GM21786 (cell line): ENCODE measurements around the gene GPRC5C.

Experiments
- ATAC-seq: cut with Tn5 transposase; IDR thresholded peaks from one replicate; pipeline ENCODE4 v1.9.1; 2021; ENCODE audit not compliant: unreplicated experiment

GPRC5C gene

GRCh38 chr17:74430706-74431567 is 951 bp upstream of the GPRC5C start:
- ATAC-seq = peak; percentile 46

GRCh38 chr17:74432424-74432690 is 469 bp downstream of the GPRC5C start:
- no peak for ATAC-seq

- ATAC-seq = no peak
Measured at GRCh38 chr17:74432766-74433391, 991 bp downstream of the GPRC5C start.

- no peak for ATAC-seq
Measured at GRCh38 chr17:74433421-74434121, 1.7 kb downstream of the GPRC5C start.

GRCh38 chr17:74435775-74436359 is 4.0 kb downstream of the GPRC5C start:
- ATAC-seq = no peak

- no peak for ATAC-seq
Measured at GRCh38 chr17:74437702-74438101, 5.8 kb downstream of the GPRC5C start.

- no peak for ATAC-seq
Measured at GRCh38 chr17:74439691-74440567, 8.0 kb downstream of the GPRC5C start.

- no peak for ATAC-seq
Measured at GRCh38 chr17:74441537-74441936, 9.6 kb downstream of the GPRC5C start.

GRCh38 chr17:74442291-74442669 is 10.4 kb downstream of the GPRC5C start:
- ATAC-seq = no peak

GRCh38 chr17:74442670-74443515 is 11.0 kb downstream of the GPRC5C start:
- no peak for ATAC-seq

GRCh38 chr17:74443516-74444296 is 11.8 kb downstream of the GPRC5C start:
- no peak for ATAC-seq

- ATAC-seq = no peak
Measured at GRCh38 chr17:74444406-74444805, 12.5 kb downstream of the GPRC5C start.

GRCh38 chr17:74445158-74445557 is 13.3 kb downstream of the GPRC5C start:
- no peak for ATAC-seq

GRCh38 chr17:74446551-74447500 is 14.9 kb downstream of the GPRC5C start:
- ATAC-seq = peak; percentile 68

GRCh38 chr17:74447628-74448159 is 15.8 kb downstream of the GPRC5C start:
- no peak for ATAC-seq

- ATAC-seq = no peak
Measured at GRCh38 chr17:74448756-74449155, 16.9 kb downstream of the GPRC5C start.

GRCh38 chr17:74449306-74449705 is 17.4 kb downstream of the GPRC5C start:
- ATAC-seq = no peak

- no peak for ATAC-seq
Measured at GRCh38 chr17:74449773-74450172, 17.9 kb downstream of the GPRC5C start.
